Breast epithelium (tissue), 4 donors: ENCODE measurements around the gene PLEKHA8. TPM values are rescaled to one million over a fixed set of nuclear protein-coding genes. Genes with fewer than 3 reads are reported as not detected.

ENCODE experiments used
- DNase-seq, 2 donors: peaks; one replicate each; pipeline ENCODE4 v3.0.0-alpha.2; 2019; ENCODE audit warnings: low spot score in 2 of 2
- H3K27ac ChIP-seq, 2 donors: fragments of 200-600 bp; sonication (generic) in 1 of 2; one replicate each; pipeline ENCODE4 v1.5.1; 2016 to 2019; ENCODE audit warnings: mild to moderate bottlenecking in 1 of 2
- H3K27me3 ChIP-seq, 2 donors: fragments of 200-600 bp; sonication (generic) in 1 of 2; one replicate each; pipeline versions ENCODE4 v1.5.1 to v1.6.0; 2017 to 2019; ENCODE audit warnings: control low read depth in 1 of 2, mild to moderate bottlenecking in 1 of 2
- H3K36me3 ChIP-seq: fragments of 200-600 bp; one replicate; pipeline ENCODE4 v1.5.1; 2019
- H3K4me1 ChIP-seq, 2 donors: fragments of 200-600 bp; sonication (generic); one replicate each; pipeline ENCODE4 v1.5.1; 2016 to 2019; ENCODE audit warnings: control low read depth in 1 of 2
- H3K4me3 ChIP-seq, 3 donors: fragments of 200-600 bp; sonication (generic); 1 replicate in 2 of 3; 2 replicates in 1 of 3; pipeline ENCODE4 v1.5.1; 2016 to 2019; ENCODE audit warnings: mild to moderate bottlenecking in 3 of 3, moderate library complexity in 2 of 3
- H3K9me3 ChIP-seq, 2 donors: fragments of 200-600 bp; sonication (generic) in 1 of 2; one replicate each; pipeline ENCODE4 v1.5.1; 2016 to 2019; ENCODE audit warnings: control low read depth in 1 of 2
- POLR2A ChIP-seq: fragments of 450-650 bp; IDR thresholded peaks from one replicate; pipeline ENCODE4 v1.6.1; 2016; ENCODE audit warnings: antibody characterized with exemption, mild to moderate bottlenecking, moderate library complexity
- POLR2AphosphoS5 ChIP-seq, 3 donors: sonication (generic); formaldehyde crosslinking; IDR thresholded peaks; one replicate each; pipeline ENCODE4 v1.6.1; 2017; ENCODE audit warnings: antibody characterized with exemption in 3 of 3
- intact Hi-C: fragments of 100-400 bp; cut with DNase I; formaldehyde crosslinking; loops from one replicate; pipeline ENCODE4 v1.15.1; 2023; ENCODE audit warnings: low total_unique reads
- total RNA-seq, 3 donors: library from RNA; depleted of rRNA; stranded (reverse); fragments of >200 nt; gene quantifications; one replicate each; pipeline ENCODE4 v1.1.0, GENCODE V29; 2016
- TF ChIP-seq, protein P1 (sequence below), 3 donors: fragments of 450-650 bp; IDR thresholded peaks; one replicate each; pipeline ENCODE4 v1.5.1; 2016 to 2017; ENCODE audit warnings: antibody characterized with exemption in 3 of 3, mild to moderate bottlenecking in 3 of 3, moderate library complexity in 3 of 3

The PLEKHA8 gene
- 10 to 100 TPM in 2 of 3 donors, 1 to 10 TPM in 1; 7.5 to 15.1 (median 14.0) TPM for total RNA-seq

- Histone ChIP-seq H3K36me3 (no peaks in the 10 kb centered on the region), H3K27me3 (no peaks in the 10 kb centered on the region), H3K4me1 (peaks cover 0 to 15% of the 10 kb centered on the region in 2 donors), H3K9me3 (no peaks in the 10 kb centered on the region), H3K27ac (peak within 1 kb of the TSS; percentile 92 to 96), H3K4me3 (peak within 1 kb of the TSS; percentile 79 to 96 (median 87))
- TF ChIP-seq, protein P1, sequence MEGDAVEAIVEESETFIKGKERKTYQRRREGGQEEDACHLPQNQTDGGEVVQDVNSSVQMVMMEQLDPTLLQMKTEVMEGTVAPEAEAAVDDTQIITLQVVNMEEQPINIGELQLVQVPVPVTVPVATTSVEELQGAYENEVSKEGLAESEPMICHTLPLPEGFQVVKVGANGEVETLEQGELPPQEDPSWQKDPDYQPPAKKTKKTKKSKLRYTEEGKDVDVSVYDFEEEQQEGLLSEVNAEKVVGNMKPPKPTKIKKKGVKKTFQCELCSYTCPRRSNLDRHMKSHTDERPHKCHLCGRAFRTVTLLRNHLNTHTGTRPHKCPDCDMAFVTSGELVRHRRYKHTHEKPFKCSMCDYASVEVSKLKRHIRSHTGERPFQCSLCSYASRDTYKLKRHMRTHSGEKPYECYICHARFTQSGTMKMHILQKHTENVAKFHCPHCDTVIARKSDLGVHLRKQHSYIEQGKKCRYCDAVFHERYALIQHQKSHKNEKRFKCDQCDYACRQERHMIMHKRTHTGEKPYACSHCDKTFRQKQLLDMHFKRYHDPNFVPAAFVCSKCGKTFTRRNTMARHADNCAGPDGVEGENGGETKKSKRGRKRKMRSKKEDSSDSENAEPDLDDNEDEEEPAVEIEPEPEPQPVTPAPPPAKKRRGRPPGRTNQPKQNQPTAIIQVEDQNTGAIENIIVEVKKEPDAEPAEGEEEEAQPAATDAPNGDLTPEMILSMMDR (IDR thresholded peaks at IDR 0.05) = no peak
- peak; percentile 63 to 68 (median 67) for TF ChIP-seq POLR2AphosphoS5 (IDR thresholded peaks at IDR 0.05)
- intact Hi-C loops = no loop called here
- DNase-seq = peak; percentile 66 to 87
These were observed at the start of gene PLEKHA8 for GRCh38 chr7:30028216-30028748. PLEKHA8 (plus strand) TSS chr7:30028412; CDS start chr7:30028763, 351 bp downstream.

GRCh38 chr7:29980151-29980550 lies 48.1 kb upstream of the PLEKHA8 start:
- DNase-seq = no peak
- H3K27me3 ChIP-seq = no peaks in the 10 kb centered on the region
- H3K4me1 ChIP-seq = no peaks in the 10 kb centered on the region
- H3K27ac ChIP-seq = no peak overlapping the region
- intact Hi-C loops = no loop called here
- no peaks in the 10 kb centered on the region for H3K36me3 ChIP-seq
- TF ChIP-seq, protein P1 (IDR thresholded peaks at IDR 0.05) = no peak
- no peak for TF ChIP-seq POLR2A
- no peak overlapping the region for H3K4me3 ChIP-seq
- no peaks in the 10 kb centered on the region for H3K9me3 ChIP-seq

DNA sequence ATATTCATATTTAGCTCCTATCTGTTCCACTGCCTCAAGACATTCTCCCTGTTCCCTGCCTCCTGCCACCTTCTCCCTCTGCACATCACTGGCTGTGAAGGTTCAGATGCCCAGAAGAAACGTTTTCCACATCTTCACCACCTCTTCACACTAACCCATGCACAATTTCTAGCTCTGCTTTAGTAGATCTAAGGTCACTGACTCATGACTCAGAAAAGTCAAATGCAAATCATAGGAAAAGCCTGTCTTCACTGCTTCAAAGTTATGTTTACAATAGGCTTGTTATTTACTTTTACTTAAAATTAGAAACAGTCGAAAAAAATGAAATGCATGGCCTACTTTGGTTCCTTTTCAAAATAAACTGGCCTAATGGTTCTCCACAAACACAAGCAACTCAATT lies 41.1 kb upstream of the PLEKHA8 start:
- no peaks in the 10 kb centered on the region for H3K36me3 ChIP-seq
- intact Hi-C loops = no loop called here
- TF ChIP-seq, protein P1 (IDR thresholded peaks at IDR 0.05) = no peak
- no peak for TF ChIP-seq POLR2A
- TF ChIP-seq POLR2AphosphoS5 (IDR thresholded peaks at IDR 0.05) = no peak
- H3K27me3 ChIP-seq = no peaks in the 10 kb centered on the region
- peak overlapping the region in 1 of 2 donors; percentile 94 for H3K27ac ChIP-seq
- no peaks in the 10 kb centered on the region for H3K9me3 ChIP-seq
- no peak for DNase-seq
- no peaks in the 10 kb centered on the region for H3K4me1 ChIP-seq
- no peak overlapping the region for H3K4me3 ChIP-seq

DNA sequence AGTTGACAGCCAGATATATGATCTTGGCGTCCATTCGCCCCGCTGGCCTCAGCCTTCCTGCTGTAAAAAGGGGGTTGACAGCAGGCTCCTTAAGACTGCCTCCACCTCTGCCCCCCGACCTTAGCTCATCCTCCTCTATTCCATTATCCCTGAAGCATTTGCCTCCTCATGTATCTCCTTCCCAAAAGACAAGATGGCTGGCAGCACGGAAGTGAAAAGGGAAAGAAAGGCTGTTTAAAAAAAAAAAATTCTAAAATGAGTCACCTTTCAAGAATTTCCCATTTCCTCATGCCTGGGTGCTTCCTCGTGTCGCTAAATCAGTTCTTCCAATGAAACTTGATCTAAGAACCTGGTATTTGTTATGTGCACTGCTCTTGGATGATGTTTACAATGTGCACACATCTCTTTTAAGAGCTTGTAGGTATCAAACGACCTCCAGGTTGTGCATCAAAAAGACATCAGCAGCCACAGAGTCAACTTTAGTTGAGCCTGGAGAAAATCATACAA lies 40.3 kb upstream of the PLEKHA8 start:
- H3K27ac ChIP-seq = peak overlapping the region; percentile 90 to 94
- H3K4me3 ChIP-seq = peak overlapping the region in 2 of 3 donors; percentile 82 to 93
- H3K4me1 ChIP-seq = no peaks in the 10 kb centered on the region
- no peaks in the 10 kb centered on the region for H3K36me3 ChIP-seq
- peaks cover 0 to 6% of the 10 kb centered on the region in 2 donors for H3K9me3 ChIP-seq
- no peaks in the 10 kb centered on the region for H3K27me3 ChIP-seq
- DNase-seq = no peak
- TF ChIP-seq POLR2AphosphoS5 (IDR thresholded peaks at IDR 0.05) (peak in 1 of 3 donors; percentile 14), POLR2A (no peak)
- TF ChIP-seq, protein P1 (IDR thresholded peaks at IDR 0.05) = no peak
- intact Hi-C loops = no loop called here

GRCh38 chr7:29988424-29989256 lies 39.6 kb upstream of the PLEKHA8 start:
- peaks cover 6 to 14% of the 10 kb centered on the region in 2 donors for H3K9me3 ChIP-seq
- intact Hi-C loops = no loop called here
- no peaks in the 10 kb centered on the region for H3K27me3 ChIP-seq
- no peaks in the 10 kb centered on the region for H3K36me3 ChIP-seq
- DNase-seq = no peak
- TF ChIP-seq POLR2A = no peak
- TF ChIP-seq, protein P1 (IDR thresholded peaks at IDR 0.05) = no peak
- TF ChIP-seq POLR2AphosphoS5 (IDR thresholded peaks at IDR 0.05) = no peak
- H3K4me3 ChIP-seq = peak overlapping the region; percentile 82 to 93 (median 88)
- no peaks in the 10 kb centered on the region for H3K4me1 ChIP-seq
- peak overlapping the region; percentile 90 to 94 for H3K27ac ChIP-seq
